HG02763 (cell line): ENCODE results near the gene ANKS1B.

Experiments
- ATAC-seq: cut with Tn5 transposase; IDR thresholded peaks from one replicate; pipeline ENCODE4 v1.9.1; 2021; ENCODE audit warnings: mild to moderate bottlenecking, moderate library complexity; ENCODE audit not compliant: unreplicated experiment

Gene ANKS1B

DNA sequence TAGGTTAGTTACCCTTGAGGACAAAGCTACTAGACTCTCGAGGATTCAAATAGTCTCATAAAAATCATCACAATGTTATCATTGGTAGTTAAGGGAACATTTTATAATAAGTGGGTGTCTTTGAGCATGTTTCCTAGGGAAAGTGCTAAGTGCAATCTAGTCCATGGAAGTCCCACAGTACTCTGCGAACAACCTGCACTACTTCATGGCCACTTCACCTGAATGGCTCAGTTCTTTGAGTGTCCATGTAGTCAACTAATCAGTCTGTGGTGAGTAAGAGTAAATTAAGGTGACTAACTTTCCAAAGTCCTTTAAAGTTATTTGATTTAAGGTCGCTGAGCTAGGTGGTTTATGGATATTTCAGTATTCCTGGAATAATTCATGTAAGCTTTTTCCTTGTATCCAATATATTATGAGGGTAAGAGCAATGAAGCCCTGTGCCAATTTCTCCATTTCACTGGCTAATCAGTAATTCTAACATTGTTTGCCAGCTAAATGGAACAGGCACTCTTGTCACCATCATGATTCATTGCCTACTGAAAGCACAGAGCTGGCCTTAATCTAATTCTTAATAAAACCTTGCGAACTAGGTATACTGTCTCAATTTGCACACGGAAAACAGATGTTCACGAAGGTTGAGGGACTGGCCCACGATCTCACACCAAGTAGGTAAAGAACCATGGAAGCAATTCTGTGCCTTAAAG is 844.6 kb downstream of the ANKS1B start:
- ATAC-seq = no peak

DNA sequence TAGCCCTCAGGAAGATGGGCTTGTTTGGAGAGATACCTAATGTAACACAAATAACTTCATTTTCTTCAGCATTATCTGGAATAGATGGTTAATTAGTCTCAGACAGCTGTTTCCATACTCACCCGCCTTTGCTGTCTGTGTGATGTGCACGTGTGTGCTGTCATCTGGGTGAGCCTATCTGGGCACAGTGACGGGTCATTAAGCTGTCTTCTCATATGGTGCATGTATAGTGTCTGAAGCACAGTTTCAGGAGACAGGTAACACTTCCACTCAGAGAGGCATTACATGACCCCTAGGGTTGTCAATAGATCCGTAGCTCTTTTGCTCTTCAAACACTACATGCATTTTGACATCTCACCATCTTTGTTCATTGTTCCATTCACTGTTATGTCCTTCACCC is 846.3 kb downstream of the ANKS1B start:
- ATAC-seq = no peak

DNA sequence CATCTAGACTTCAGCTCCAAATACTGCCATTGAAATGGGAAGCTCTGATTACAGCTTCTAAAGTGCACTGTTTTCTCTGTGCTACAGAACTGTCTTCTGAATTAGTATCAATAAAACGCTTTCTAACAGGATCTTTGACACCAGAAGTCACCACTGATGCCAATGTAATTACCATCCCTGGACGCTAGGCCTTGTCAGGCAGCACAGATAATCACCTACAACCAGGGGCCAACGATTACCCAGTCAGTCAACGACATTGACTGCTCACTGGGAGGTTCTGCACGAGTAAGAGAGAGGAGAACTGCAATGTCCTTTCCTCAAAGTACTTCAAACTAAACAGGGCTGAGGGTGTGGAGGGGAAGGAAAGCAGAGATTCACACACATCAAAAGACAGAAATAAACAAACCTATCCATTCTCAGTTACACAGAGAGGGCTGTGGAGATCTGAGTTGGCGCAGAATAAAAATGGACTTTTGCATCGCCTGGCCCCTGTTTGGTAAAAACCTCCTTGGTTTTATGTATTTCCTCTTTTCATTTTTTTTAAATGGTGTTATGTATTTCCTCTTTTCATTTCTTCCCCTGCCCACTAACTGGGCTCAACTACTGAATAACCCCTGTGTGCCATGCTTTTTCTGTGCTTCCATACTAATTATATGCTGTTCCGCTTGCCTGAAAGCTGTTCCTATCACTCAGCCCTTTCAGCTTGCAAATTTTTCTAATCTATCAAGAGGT is 847.4 kb downstream of the ANKS1B start:
- no peak for ATAC-seq

DNA sequence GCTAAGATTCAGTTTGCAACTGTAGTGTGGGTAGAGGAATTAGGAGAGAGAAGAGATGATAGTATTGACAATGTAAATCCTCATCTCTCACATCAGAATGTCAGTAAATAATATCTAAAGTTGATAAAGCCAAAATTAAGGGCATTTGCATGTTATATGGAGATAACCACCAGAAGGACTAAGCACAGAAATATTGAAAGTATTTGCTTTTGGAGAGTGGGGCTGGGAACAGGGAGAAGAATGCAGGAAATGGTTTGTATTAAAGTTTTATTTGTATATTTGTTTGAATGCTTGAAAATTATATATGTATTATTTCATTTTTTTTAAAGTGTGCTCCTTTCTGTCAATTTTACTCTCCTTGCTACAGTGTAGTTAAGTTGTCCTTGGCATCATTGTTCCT is 848.2 kb downstream of the ANKS1B start:
- no peak for ATAC-seq

DNA sequence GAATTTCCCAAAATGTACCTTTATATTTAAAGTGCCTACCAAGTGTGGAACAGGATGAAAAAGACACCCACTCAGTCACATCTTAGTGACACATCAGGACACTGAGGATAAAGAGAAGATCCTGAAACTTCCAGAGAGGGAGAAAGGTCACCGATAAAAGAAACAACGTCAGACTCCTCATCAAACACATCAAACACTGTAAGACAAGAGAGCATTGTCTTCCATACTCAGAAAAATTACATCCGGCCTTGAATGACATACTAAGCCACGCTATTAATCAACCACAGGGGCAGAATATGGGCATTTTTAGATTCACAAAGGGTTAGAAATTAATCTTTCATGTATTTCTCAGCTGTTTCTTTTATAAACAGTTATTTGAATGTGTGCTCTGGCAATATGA is 849.4 kb downstream of the ANKS1B start:
- no peak for ATAC-seq

DNA sequence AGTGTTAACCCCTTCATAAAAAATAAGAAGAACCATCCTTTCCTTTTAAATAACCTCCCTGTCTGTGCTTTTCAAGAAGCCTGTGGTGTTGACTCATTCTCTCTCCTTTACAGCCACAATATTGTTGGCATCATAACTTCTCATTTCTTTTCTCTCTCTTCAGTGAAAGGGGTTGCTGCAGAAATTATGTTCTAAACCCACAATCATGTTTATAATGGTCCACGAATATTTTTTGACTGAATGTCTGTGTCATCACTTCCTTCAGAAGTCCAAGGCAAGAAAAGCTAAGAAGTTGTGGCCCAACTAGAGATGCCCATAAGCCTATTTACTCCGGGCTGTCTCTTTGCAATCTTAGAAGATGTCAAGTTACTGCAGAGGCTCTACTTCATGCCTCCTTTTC is 851.3 kb downstream of the ANKS1B start:
- no peak for ATAC-seq

DNA sequence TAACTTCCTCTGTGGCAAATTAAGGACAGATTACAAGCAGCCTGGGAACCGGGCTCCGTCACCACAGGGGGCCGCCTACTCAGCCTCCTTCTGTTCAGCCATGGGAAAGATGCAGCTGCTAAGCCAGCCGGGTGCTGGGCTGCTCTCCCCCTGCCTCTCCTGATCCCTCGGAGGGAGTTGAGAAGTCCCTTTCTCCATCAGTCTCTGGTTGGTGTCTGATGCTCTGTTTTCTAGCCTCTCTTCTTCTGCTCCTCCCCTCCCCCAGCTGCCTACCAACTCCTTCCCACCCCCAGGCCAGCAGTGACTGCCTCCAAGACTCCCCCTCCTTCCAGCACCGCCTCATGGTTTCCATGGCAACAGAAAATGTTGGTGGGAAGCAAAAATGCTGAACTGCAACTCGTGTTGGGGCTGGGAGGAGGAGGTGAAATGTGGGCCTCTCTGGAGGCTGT is 853.0 kb downstream of the ANKS1B start:
- no peak for ATAC-seq

DNA sequence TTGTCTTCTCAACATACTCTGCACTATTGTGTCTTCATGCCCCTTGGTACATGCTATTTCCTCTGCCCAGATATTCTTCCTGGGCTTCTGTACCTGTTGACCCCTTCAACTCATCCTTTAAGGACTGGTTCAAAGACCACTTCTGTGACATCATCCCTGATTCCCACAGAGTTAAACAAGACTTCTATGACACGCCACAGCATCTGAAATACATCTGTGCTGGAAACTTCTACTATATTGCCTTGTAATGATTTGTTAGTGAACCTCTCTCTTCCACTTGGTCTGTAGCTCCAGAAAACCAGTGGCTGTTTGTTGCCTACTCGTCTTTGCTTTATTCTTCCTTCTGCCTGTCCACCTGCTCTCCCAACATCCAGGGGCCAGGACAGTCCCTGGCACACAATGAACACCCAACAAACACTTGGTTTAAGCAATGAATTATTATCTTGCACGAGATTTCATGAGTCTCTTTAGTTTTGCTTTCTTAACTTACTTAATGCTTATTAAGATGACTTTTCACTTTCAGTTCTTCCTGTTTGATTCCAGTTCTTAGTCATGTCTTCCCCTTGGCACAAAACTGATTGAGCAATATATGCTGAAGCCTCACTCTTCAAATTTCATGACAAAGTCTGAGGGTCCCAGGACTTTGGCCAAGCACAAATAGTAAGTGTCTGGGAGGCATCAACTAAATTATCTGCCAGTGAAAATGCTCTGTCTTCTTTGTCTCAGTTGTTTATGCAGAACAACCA is 853.8 kb downstream of the ANKS1B start:
- peak; percentile 90 for ATAC-seq

DNA sequence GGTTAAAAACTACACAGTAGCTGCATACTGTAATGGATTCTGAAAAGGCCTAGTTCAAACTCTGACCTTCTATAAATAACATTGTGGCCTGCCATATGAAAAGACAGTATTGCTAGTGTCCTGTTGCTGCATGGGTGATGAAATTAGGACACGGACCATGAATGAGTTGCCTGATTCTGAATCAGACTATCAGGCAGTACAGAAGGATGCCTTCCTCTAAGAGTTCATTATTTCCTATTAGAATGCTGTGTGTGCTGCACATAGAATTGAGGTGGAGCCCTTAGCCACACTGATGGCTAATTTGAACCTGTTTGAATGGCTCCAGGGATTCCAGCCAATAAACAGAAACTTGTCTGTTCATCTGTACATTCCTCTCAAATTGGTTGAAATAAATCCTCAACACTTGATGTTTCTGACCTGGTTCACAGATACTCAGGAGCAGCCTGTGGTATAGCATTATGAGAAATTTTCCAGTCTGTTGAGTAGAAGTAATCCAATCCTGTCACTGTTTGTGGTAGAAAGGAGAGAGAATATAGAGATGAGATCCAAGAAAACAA is 856.4 kb downstream of the ANKS1B start:
- no peak for ATAC-seq

DNA sequence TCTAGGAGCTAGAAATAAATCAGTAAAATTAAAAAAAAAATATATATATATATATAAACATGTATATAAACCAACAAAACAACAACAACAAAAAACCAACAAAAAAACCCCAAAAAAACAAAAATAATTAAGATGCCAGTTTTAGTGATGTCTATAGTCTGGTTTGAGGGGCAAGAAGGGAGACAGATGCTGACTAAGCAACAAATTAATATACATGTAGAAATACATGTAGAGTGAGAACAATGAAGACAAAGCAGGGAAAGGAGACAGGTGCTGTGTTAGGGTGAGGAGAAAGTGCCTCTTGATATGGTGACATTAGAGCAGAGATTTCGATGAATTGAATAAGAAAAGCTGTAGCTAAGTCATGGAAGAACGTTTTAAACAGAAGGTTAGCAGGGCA is 861.8 kb downstream of the ANKS1B start:
- no peak for ATAC-seq

DNA sequence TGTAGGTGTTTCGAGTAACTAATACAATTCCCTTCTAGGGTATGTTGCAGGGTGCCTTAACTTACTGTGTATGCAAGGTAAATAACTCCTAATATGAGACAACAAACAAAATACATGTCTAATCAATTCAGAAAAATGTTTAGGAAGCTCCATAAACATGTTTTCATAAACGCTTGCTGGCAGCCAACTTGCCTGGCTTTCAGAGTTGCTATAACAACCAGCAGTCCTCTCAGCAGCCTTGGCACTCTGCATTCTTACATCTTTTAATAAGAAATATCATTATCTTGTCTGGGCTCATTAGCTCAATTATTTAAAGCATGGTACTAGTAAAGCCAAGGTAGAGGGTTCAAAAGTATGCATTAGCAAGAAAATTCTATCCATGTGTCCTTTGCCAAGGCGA is 862.2 kb downstream of the ANKS1B start:
- no peak for ATAC-seq

DNA sequence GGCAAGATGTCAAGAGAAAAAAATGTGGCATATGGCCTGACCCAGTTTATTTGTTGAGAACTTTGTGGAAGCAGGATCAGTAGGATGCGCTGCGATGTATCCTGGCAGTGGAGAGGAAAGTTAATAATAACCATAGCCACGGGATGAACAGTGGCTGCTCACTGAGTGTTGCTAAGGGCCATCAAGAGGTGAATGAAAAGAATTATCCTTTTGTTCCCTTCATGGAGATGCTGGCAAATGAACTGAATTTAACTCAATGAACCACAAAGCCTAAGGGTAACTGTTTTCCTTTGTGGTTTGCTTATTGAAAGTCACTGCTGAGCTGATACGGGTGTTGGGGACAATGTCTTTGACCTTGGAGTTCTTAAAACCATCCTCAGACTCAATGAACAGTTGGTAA is 863.2 kb downstream of the ANKS1B start:
- ATAC-seq = no peak

DNA sequence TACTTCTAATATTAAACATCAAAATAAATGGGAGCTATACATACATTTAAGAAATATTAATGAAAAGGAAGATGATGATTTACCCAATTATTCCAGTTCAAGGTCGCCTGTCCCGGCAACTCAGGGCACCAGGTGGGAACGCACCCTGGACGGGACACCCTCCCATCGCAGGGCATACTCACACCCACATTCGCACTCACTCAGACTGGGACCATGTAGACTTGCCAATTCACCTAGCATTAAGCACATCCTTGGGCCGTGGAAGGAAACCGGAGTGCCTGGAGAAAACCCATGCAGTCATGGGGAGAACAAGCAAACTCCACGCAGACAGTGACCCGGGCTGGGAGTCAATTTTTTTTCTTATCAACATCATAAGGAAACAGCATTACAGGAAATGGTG is 864.8 kb downstream of the ANKS1B start:
- no peak for ATAC-seq

DNA sequence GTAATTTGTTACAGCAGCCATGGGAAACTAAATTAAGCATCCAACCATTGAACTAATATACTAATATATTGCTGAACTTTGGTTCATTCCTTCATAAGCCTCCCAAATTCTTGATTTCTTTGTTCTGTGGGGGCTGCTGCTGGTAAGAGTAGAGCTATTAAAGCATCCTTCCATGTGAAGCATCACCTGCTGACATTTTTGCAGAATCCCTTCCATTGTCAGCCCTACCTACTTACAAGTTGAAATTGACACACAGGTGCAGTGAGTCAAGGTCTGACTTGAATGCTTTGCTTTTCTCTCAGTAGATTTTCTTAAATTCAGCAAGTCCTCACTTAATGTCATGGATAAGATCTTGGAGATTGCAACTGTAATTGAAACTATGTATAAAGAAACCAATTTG is 865.3 kb downstream of the ANKS1B start:
- no peak for ATAC-seq

DNA sequence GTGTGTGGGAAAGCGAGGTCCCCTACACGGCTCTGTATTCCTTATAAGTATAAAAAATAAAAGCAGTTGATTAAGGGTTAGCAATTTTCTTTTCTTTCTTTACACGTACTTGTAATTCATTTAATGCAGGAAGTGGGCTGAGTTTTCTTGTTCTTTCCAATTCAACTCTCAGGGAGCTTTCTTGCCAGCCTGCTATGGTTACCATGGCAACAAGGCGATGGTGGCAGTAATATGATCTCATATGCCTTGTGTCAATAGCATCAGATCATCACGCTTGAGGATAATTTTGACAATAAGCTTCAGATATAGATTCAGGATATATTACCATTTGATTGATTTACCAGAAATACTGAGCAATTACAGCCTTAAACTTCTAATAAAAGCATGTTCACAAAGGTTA is 873.1 kb downstream of the ANKS1B start:
- no peak for ATAC-seq

DNA sequence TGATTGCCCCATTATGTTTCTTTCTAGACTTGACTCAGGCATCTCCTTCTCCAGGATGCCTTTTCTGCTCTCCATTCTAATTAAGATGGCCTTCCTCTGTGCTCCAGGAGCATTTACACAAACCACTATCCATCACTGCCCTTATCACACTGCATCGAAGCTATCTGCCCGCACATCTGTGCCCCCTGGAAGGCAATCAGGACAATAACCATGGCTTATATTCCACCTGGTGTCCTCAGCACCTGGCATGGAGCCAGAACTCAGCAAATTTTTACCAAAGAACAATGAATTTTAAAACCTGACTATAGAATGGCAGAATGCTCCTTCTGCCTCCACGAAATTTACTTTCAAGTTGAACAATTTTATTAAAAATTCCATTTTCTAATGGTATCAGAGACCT is 873.9 kb downstream of the ANKS1B start:
- ATAC-seq = no peak

DNA sequence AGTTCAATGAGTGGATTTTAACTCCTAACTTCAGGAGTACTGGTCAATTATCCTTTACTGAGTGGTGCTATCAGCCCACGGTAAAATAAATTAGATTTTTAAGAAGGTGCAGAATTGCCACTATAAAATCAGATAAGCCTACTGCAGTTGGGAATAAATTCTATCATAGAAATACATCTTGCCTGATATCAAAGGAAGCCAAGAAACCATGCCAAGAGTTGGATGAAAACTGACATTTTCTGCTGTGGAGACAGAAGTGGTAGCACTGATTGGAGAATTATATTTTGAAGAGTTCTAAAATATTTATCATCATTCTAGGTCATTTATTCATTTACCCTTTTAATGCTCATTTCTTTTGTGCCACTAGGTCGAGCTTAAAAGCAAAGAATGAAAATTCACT is 874.5 kb downstream of the ANKS1B start:
- ATAC-seq = no peak

DNA sequence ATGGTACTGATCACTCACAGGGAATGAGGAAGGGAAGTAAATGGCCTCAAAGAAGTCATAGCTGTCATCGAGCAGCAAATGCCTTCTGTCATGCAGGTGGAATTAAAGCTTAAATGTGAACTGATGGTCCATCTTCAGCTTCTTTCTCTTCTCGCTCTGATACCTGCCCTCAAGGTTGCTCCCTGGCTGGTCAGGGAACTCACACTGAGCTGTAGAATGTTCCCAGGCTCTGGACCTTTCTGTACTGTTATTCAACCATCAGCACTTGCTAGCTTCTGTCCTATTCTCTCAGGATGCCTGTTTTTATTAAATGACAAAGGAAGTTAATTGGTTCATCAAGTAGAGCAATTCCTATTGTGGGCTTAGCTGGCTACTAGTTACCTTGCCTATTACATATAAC is 875.8 kb downstream of the ANKS1B start:
- ATAC-seq = no peak

DNA sequence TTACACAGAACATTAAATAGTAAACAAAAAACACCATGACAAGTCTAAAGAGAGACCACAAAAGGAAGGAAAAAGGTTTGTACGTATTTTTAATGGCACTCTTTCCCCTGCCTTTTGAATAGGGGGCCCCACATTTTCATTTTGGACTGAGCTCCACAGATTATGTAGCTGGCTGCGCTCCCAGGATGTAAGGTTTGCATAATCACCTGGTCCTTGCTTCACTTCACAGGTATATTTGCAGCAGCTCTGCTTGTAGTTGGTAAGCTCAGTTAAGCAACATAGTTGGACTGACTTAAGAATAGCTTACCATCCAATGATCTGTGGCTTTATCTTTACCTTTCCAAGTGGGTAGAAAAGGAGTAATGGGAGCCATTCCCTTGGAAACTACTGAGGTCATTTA is 885.0 kb downstream of the ANKS1B start:
- ATAC-seq = no peak

DNA sequence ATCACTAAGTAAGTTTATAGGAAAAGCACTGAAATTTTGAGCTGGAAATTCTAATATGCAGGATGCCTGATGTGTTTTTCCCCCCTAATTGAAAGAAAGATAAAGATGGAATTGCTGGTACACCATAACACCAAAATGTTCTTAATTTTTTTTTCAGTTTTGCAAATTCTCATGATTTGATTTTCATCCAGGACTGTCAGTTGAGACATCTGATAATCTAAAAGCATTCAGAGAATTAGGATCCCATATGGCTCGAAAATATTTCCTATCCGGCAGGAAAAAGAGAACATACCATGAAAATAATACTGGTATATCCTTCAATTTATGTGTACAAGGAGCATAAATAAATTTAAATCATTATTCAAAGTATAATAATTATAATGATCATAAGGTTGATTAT is 887.6 kb downstream of the ANKS1B start:
- ATAC-seq = no peak

DNA sequence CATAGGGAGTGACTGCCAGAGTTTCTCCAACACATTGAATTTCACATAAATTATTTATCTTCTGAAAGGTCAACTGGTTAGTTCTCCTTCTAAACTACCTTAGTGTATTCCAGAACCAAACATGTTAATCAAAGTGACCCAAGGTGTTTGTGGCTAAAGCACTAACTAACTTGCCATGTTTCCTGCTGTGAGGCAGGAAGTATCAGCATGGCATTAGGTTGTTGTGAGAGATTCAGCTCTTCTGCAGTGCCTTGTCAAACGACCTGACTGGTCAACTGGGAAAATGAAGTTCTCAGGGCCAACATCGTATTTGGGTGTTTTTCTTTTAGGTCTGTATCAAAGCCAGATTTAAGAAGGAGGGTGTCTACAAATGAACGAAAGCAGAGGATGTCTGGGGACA is 891.6 kb downstream of the ANKS1B start:
- no peak for ATAC-seq
